Right atrium auricular region (tissue), 2 donors: ENCODE measurements around the gene ARHGEF11. TPM values are rescaled to one million over a fixed set of nuclear protein-coding genes. Genes with fewer than 3 reads are reported as not detected.

Experiments used
- DNase-seq: peaks from one replicate; pipeline ENCODE4 v3.0.0-alpha.2; 2019; ENCODE audit warnings: low spot score
- H3K27ac ChIP-seq, 2 donors: fragments of 200-600 bp; sonication (generic); 1 replicate in 1 of 2; 2 replicates in 1 of 2; pipeline ENCODE4 v1.5.1; 2016 to 2019
- H3K27me3 ChIP-seq, 2 donors: fragments of 200-600 bp; sonication (generic); one replicate each; pipeline versions ENCODE4 v1.5.1 to v1.6.0; 2017 to 2019
- H3K36me3 ChIP-seq: fragments of 200-600 bp; sonication (generic); one replicate; pipeline ENCODE4 v1.5.1; 2016
- H3K4me1 ChIP-seq, 2 donors: fragments of 200-600 bp; sonication (generic); one replicate each; pipeline versions ENCODE4 v1.5.1 to v1.6.0; 2017 to 2019
- H3K4me3 ChIP-seq, 2 donors: fragments of 200-600 bp; sonication (generic); 1 replicate in 1 of 2; 2 replicates in 1 of 2; pipeline ENCODE4 v1.5.1; 2017 to 2019; ENCODE audit warnings: mild to moderate bottlenecking in 1 of 2, moderate library complexity in 1 of 2
- H3K9me3 ChIP-seq, 2 donors: fragments of 200-600 bp; sonication (generic); one replicate each; pipeline ENCODE4 v1.5.1; 2019
- CTCF ChIP-seq, 2 donors: fragments of 200-600 bp; sonication (generic); IDR thresholded peaks; one replicate each; pipeline ENCODE4 v1.5.1; 2019; ENCODE audit warnings: antibody characterized with exemption in 2 of 2
- total RNA-seq, 2 donors: library from RNA; depleted of rRNA; stranded (reverse); fragments of >200 nt; gene quantifications; one replicate each; pipeline ENCODE4 v1.1.0, GENCODE V29; 2016

Gene ARHGEF11
- total RNA-seq, 2 donors from 2014 or later: 26.6 to 33.5 TPM

GRCh38 chr1:157021688-157022087, 23.9 kb downstream of the ARHGEF11 start:
- no peak for TF ChIP-seq CTCF (IDR thresholded peaks at IDR 0.05)
- Histone ChIP-seq H3K27ac (no peak overlapping the region), H3K36me3 (peaks cover 4% of the 10 kb centered on the region), H3K9me3 (peaks cover 0 to 22% of the 10 kb centered on the region in 2 donors), H3K27me3 (no peaks in the 10 kb centered on the region), H3K4me3 (no peak overlapping the region), H3K4me1 (peaks cover 0 to 15% of the 10 kb centered on the region in 2 donors)
- DNase-seq: no peak

- DNase-seq: no peak
- H3K36me3 ChIP-seq: peaks cover 4% of the 10 kb centered on the region
- H3K4me3 ChIP-seq: no peak overlapping the region
- no peak overlapping the region for H3K27ac ChIP-seq
- no peaks in the 10 kb centered on the region for H3K4me1 ChIP-seq
- TF ChIP-seq CTCF (IDR thresholded peaks at IDR 0.05): no peak
- no peaks in the 10 kb centered on the region for H3K27me3 ChIP-seq
- H3K9me3 ChIP-seq: peaks cover 0 to 22% of the 10 kb centered on the region in 2 donors
These were observed 26.1 kb downstream of the ARHGEF11 start for GRCh38 chr1:157019457-157019856.

GRCh38 chr1:157011845-157012244, 33.7 kb downstream of the ARHGEF11 start:
- Histone ChIP-seq H3K4me3 (no peak overlapping the region), H3K27ac (no peak overlapping the region), H3K9me3 (no peaks in the 10 kb centered on the region), H3K4me1 (peaks cover 0 to 16% of the 10 kb centered on the region in 2 donors), H3K27me3 (no peaks in the 10 kb centered on the region), H3K36me3 (no peaks in the 10 kb centered on the region)
- no peak for DNase-seq
- no peak for TF ChIP-seq CTCF (IDR thresholded peaks at IDR 0.05)

- Histone ChIP-seq H3K9me3 (no peaks in the 10 kb centered on the region), H3K4me1 (peaks cover 0 to 28% of the 10 kb centered on the region in 2 donors), H3K27ac (no peak overlapping the region), H3K4me3 (no peak overlapping the region), H3K36me3 (no peaks in the 10 kb centered on the region), H3K27me3 (no peaks in the 10 kb centered on the region)
- DNase-seq: no peak
- TF ChIP-seq CTCF (IDR thresholded peaks at IDR 0.05): no peak
These were observed 37.0 kb downstream of the ARHGEF11 start for GRCh38 chr1:157008502-157008901.

- no peaks in the 10 kb centered on the region for H3K36me3 ChIP-seq
- TF ChIP-seq CTCF (IDR thresholded peaks at IDR 0.05): no peak
- H3K27me3 ChIP-seq: no peaks in the 10 kb centered on the region
- H3K4me3 ChIP-seq: no peak overlapping the region
- no peak for DNase-seq
- no peak overlapping the region for H3K27ac ChIP-seq
- H3K4me1 ChIP-seq: peaks cover 0 to 28% of the 10 kb centered on the region in 2 donors
- H3K9me3 ChIP-seq: no peaks in the 10 kb centered on the region
These were observed 38.2 kb downstream of the ARHGEF11 start for GRCh38 chr1:157007306-157007705.

GRCh38 chr1:157006676-157007075, 38.9 kb downstream of the ARHGEF11 start:
- Histone ChIP-seq H3K9me3 (no peaks in the 10 kb centered on the region), H3K4me1 (peaks cover 0 to 28% of the 10 kb centered on the region in 2 donors), H3K27ac (no peak overlapping the region), H3K27me3 (no peaks in the 10 kb centered on the region), H3K4me3 (no peak overlapping the region), H3K36me3 (no peaks in the 10 kb centered on the region)
- DNase-seq: no peak
- no peak for TF ChIP-seq CTCF (IDR thresholded peaks at IDR 0.05)
